ENCODE results near the gene PARD3B.
"Not testable (repeated sequence)": the region's sequence is repeated elsewhere in the genome, so short reads cannot be mapped to it uniquely, and the experiment has no call there.

Gene PARD3B

GRCh38 chr2:205473791-205474190, 928.5 kb downstream of the PARD3B start:
- DNase-seq (ENCODE audit: low spot score): no peak

GRCh38 chr2:205474741-205475415, 929.6 kb downstream of the PARD3B start:
- no peak for DNase-seq (ENCODE audit: low spot score)

- no peak for DNase-seq (ENCODE audit: low spot score)
Observed at GRCh38 chr2:205475416-205475768, 930.1 kb downstream of the PARD3B start.

- DNase-seq (ENCODE audit: low spot score): no peak
Observed at GRCh38 chr2:205477016-205477705, 931.9 kb downstream of the PARD3B start.

- DNase-seq (ENCODE audit: low spot score): no peak
Observed at GRCh38 chr2:205481861-205482260, 936.6 kb downstream of the PARD3B start.

- no peak for DNase-seq (ENCODE audit: low spot score)
Observed at GRCh38 chr2:205482399-205483081, 937.3 kb downstream of the PARD3B start.

- no peak for DNase-seq (ENCODE audit: low spot score)
Observed at GRCh38 chr2:205483095-205483494, 937.8 kb downstream of the PARD3B start.

- DNase-seq (ENCODE audit: low spot score): no peak
Observed at GRCh38 chr2:205484215-205484614, 938.9 kb downstream of the PARD3B start.

GRCh38 chr2:205484764-205485163, 939.5 kb downstream of the PARD3B start:
- DNase-seq (ENCODE audit: low spot score): no peak

- not testable (repeated sequence) for DNase-seq (ENCODE audit: low spot score)
Observed at GRCh38 chr2:205493528-205493927, 948.3 kb downstream of the PARD3B start.

- DNase-seq (ENCODE audit: low spot score): no peak
Observed at GRCh38 chr2:205494537-205495235, 949.4 kb downstream of the PARD3B start.

- no peak for DNase-seq (ENCODE audit: low spot score)
Observed at GRCh38 chr2:205495819-205496218, 950.5 kb downstream of the PARD3B start.

- DNase-seq (ENCODE audit: low spot score): no peak
Observed at GRCh38 chr2:205496370-205496769, 951.1 kb downstream of the PARD3B start.

GRCh38 chr2:205496772-205497171, 951.5 kb downstream of the PARD3B start:
- DNase-seq (ENCODE audit: low spot score): no peak

GRCh38 chr2:205499006-205499405, 953.7 kb downstream of the PARD3B start:
- no peak for DNase-seq (ENCODE audit: low spot score)

- no peak for DNase-seq (ENCODE audit: low spot score)
Observed at GRCh38 chr2:205500065-205500464, 954.8 kb downstream of the PARD3B start.

GRCh38 chr2:205500951-205501350, 955.7 kb downstream of the PARD3B start:
- no peak for DNase-seq (ENCODE audit: low spot score)

GRCh38 chr2:205501826-205502225, 956.6 kb downstream of the PARD3B start:
- DNase-seq (ENCODE audit: low spot score): no peak

- DNase-seq (ENCODE audit: low spot score): no peak
Observed at GRCh38 chr2:205505371-205505770, 960.1 kb downstream of the PARD3B start.

- DNase-seq (ENCODE audit: low spot score): no peak
Observed at GRCh38 chr2:205509655-205510054, 964.4 kb downstream of the PARD3B start.

- DNase-seq (ENCODE audit: low spot score): no peak
Observed at GRCh38 chr2:205510345-205510744, 965.1 kb downstream of the PARD3B start.

- no peak for DNase-seq (ENCODE audit: low spot score)
Observed at GRCh38 chr2:205511221-205511620, 965.9 kb downstream of the PARD3B start.

- no peak for DNase-seq (ENCODE audit: low spot score)
Observed at GRCh38 chr2:205511641-205512040, 966.4 kb downstream of the PARD3B start.
